ENCODE results near the gene FBXL7.

- TF ChIP-seq, protein P1, sequence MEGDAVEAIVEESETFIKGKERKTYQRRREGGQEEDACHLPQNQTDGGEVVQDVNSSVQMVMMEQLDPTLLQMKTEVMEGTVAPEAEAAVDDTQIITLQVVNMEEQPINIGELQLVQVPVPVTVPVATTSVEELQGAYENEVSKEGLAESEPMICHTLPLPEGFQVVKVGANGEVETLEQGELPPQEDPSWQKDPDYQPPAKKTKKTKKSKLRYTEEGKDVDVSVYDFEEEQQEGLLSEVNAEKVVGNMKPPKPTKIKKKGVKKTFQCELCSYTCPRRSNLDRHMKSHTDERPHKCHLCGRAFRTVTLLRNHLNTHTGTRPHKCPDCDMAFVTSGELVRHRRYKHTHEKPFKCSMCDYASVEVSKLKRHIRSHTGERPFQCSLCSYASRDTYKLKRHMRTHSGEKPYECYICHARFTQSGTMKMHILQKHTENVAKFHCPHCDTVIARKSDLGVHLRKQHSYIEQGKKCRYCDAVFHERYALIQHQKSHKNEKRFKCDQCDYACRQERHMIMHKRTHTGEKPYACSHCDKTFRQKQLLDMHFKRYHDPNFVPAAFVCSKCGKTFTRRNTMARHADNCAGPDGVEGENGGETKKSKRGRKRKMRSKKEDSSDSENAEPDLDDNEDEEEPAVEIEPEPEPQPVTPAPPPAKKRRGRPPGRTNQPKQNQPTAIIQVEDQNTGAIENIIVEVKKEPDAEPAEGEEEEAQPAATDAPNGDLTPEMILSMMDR (IDR thresholded peaks at IDR 0.05; ENCODE audit: low read depth, low read length, poor library complexity, severe bottlenecking): no peak
- no peak for TF ChIP-seq EZH2phosphoT487 (IDR thresholded peaks at IDR 0.05; ENCODE audit: borderline replicate concordance, low read length)
Observed at GRCh38 chr5:15650266-15650665, 150.3 kb downstream of the FBXL7 start.
